ENCODE data around the gene TCERG1L.

The TCERG1L gene

DNA sequence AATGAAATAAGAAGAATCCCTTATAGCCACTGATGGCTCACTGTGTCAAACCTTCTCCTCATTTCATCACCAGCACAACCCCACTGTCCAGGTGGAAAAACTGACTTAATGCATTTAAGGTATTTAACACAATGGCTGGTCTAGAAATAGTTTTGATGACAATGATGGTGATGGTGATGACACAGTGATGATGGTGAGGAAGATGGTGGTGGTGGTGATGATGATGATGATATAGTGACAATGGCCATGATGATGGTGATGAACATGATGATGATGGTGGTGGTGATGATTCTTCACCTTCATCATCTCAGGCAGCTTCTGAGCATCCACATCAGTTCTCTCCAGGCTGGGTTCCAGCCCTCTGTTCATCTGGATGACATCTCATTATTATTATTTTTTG is 186.6 kb downstream of the TCERG1L start:
- no peak for DNase-seq (ENCODE audit: low read depth)

DNA sequence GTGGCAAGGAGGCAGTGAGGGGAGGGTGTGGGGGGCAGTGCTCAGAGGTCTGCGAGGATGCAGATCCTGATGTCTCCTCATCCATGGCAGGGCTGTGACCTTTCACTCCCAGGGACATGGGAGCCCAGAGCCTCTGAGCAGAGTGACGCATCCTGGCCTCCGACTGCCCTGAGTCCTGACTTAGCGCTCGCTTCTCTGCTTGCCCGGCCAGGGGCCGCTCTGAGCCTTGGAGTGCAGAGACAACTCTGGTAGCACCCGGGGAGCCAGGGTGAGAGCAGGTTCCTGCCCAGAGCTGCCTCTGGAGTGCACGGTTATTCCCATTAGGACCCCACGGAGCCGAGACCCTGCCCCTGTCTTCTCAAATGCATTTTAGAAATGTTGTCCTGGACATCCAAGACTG is 188.0 kb downstream of the TCERG1L start:
- no peak for DNase-seq (ENCODE audit: low read depth)

- no peak for DNase-seq (ENCODE audit: low read depth)
Observed at GRCh38 chr10:131121511-131122035, 189.9 kb downstream of the TCERG1L start.

DNA sequence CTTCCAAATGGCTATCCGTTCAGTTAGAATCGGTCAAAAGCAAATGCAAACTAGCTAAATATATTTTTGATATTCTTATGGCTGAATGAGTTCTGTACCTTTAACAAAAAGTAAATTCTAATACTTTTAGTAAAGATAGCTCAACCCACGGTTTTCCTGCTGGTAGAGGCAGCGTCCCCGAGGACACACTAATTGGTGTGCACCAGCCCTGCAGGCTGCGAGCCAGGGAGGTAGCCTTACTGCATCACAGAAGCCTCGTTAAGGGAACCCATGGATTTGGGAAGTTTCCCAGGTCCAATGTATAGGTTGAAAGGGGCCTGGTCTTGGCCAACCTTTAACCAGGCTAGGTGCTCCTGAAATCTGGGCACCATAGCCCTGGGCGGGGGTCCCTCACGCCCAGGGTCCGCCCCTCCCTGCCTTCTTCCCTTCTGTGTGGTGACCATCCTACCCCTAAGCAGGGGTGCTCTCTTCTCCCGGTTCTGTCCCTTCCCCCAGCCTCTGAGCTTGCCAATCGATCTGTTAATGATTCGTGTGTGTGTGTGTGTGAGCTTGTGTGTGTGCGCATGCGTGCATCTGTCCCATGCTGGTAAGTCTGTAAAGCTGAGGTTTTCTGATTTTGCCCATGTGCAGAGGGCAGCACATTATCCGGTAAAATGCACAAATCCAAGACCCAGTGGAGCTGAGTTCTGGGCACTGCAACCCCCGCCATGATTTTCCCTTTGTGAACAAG is 191.7 kb downstream of the TCERG1L start:
- no peak for DNase-seq (ENCODE audit: low read depth)

- no peak for DNase-seq (ENCODE audit: low read depth)
Observed at GRCh38 chr10:131117416-131118212, 193.9 kb downstream of the TCERG1L start.

DNA sequence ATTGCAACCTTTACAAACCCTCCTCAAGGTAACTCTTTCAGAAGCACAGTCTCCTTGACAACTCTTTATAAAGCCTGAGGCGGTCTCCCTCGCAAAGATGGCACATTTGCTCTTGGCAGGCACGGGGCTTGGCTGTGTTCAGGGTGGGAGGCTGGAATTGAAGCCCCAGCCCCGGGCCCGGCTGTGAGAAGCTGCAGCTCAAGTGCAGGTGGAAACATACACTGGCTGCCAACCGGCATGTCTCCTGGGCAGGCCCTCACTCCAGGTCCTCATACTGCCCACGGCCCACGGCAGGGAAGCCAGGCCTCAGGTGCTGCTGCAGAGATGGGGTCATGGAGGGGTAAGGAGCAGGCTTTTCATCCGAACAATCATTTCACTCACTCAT is 194.5 kb downstream of the TCERG1L start:
- no peak for DNase-seq (ENCODE audit: low read depth)

GRCh38 chr10:131116216-131116990 is 195.1 kb downstream of the TCERG1L start:
- DNase-seq (ENCODE audit: low read depth), result no peak

- DNase-seq (ENCODE audit: low read depth), result no peak
Observed at GRCh38 chr10:131115801-131116200, 195.7 kb downstream of the TCERG1L start.

DNA sequence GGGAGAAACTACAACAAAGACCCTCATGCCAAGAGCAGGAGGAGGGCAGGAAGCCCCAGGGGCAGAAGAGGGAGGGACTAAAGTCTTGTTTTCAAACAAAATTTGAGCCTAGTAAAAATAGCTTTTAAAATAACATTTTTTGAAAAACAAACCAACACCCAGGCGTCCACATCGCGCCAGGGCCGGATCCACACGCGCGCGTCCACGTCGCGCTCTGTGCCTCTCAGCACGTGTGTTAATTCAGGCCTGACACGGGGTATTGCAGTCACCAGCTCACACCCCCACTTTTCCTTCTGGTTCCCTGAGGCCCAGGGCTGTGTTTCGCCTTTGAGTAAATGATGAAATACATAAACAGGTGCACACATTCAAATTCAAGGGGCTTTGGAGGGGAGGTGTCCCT is 196.2 kb downstream of the TCERG1L start:
- DNase-seq (ENCODE audit: low read depth), result no peak

DNA sequence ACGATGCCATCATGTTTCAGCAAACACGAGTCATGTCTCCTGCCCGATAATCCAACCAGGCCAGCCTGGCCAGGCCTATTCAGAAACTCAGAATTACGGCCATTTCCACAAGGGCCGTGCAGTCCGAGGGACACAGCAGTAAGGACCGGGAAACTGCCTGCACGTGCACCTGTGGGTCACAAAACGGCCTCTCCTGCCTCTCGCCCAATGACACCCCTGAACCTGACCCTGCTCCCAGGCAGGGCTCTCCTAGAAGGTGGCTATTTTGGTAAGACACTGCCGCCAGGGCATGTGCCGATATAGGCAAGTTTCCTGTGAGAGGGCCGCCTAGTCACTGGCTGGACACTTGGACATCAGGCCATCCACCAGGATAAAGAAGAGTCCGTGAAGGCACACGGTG is 196.7 kb downstream of the TCERG1L start:
- DNase-seq (ENCODE audit: low read depth), result no peak

- DNase-seq (ENCODE audit: low read depth), result no peak
Observed at GRCh38 chr10:131113709-131114291, 197.7 kb downstream of the TCERG1L start.

DNA sequence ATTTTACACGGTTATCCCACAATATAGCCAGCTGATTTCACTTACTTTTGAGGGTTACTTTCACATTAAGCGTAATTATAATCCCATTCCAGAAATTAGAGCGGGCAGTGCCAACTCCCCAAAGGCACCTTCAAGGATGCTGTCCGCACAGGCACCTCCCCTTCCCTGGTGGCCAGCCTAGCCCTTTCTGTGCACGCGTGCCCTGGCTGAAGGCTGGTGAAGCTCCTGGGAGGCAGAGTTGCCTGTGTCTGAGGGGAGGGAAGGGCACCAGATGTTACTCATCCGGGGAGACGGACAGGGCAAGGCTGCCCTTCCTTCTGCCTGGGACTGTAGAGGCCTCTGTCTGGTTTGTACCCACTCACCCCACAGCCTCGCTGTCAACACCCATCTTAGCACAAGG is 198.4 kb downstream of the TCERG1L start:
- no peak for DNase-seq (ENCODE audit: low read depth)

GRCh38 chr10:131112691-131113090 is 198.8 kb downstream of the TCERG1L start:
- DNase-seq (ENCODE audit: low read depth), result no peak

- DNase-seq (ENCODE audit: low read depth), result no peak
Observed at GRCh38 chr10:131111471-131112080, 199.9 kb downstream of the TCERG1L start.

- DNase-seq (ENCODE audit: low read depth), result no peak
Observed at GRCh38 chr10:131111007-131111406, 200.5 kb downstream of the TCERG1L start.

GRCh38 chr10:131110241-131110783 is 201.2 kb downstream of the TCERG1L start:
- no peak for DNase-seq (ENCODE audit: low read depth)

DNA sequence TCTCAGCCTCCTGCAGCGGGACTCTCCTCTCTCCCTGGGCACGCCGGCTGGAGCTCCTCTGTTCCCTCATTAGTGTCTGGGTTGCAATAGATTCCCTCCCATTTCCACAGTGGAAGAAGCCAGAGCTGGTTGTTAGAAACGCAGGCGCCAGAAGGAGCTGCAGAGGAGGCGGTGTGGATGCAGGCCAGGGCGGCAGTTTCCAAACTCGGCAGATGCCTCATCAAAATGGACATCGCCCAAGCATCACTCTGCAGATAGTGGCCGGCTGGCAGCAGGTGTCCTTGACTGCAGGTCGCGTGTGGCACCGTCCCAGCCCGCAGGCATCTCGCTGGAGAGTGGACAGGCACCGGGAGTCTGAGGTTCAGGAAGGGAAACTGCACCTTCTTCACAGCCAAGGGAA is 201.8 kb downstream of the TCERG1L start:
- no peak for DNase-seq (ENCODE audit: low read depth)

GRCh38 chr10:131109291-131109690 is 202.2 kb downstream of the TCERG1L start:
- DNase-seq (ENCODE audit: low read depth), result no peak

- no peak for DNase-seq (ENCODE audit: low read depth)
Observed at GRCh38 chr10:131107970-131108369, 203.6 kb downstream of the TCERG1L start.

- DNase-seq (ENCODE audit: low read depth), result no peak
Observed at GRCh38 chr10:131102676-131103075, 208.8 kb downstream of the TCERG1L start.

GRCh38 chr10:131102147-131102546 is 209.4 kb downstream of the TCERG1L start:
- DNase-seq (ENCODE audit: low read depth), result no peak

Measured in ELR (cell line).